ENCODE data around the gene COX4I1. TPM values are rescaled to one million over a fixed set of nuclear protein-coding genes. Genes with fewer than 3 reads are reported as not detected.
"Not testable (repeated sequence)": the region's sequence is repeated elsewhere in the genome, so short reads cannot be mapped to it uniquely, and the experiment has no call there.

The COX4I1 gene
- total RNA-seq, 1 donor from 2014 or later, result 1,440 TPM

DNA sequence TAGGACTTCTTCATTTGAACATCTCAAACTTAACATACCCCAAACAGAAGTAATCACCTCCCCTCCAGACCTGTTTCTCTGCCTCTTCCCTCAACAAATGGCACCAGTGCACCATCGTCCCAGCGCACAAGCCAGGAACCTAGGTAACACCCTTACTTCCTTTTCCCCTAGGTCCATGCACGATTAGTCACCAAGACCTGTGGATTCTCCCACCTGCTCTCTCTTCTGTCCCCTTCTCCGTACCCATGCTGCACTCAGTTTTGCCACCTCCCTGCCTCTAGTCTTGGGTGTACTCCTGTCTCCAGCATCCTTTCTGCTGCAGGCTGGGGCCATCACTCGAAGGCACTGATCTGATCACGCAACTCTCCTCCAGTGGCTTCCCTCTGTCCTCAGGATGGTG lies 3.3 kb upstream of the COX4I1 start:
- intact Hi-C loops (cut with DNase I), result no loop called here
- no peak for DNase-seq (ENCODE audit: low spot score)

DNA sequence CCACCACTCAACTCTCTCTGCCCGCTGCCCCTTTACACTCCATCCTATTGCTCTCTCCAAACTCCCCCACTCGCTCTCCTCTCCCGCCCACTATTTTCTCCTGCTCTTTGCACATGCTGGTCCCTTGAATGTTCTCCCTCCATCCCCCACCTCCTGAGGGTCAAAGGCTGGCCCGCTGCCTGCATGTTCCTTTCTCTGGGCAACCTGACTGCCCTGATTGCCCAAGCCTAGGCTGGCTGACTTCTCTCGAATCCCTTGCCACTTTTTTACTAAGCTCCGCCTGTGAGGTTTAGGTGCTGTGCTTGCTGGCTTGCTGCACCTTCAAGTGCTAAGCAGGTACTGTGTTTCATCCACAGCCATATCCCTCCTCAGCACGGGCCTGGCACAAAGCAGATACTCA lies 2.9 kb upstream of the COX4I1 start:
- intact Hi-C loops (cut with DNase I), result no loop called here
- no peak for DNase-seq (ENCODE audit: low spot score)

DNA sequence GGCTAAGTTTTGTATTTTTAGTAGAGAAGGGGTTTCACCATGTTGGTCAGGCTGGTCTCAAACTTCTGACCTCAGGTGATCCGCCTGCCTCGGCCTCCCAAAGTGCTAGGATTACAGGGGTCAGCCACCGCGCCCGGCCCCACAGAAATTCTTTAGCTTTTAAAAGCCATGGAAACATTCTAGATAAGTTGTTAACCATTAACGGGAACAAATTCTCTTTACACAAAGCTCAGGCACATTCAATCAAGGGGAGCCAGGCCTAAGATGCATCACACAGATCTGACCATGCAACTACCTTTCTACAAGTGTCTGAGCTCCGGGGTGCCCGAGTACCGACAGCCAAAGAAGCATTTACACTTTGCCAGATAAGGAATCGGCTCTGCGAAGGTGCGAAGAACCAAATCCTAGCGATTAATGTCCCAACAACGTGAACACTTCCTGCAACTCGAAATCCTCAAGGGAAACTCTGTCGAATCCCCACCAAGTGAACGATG lies 1.2 kb upstream of the COX4I1 start:
- DNase-seq (ENCODE audit: low spot score), result no peak
- intact Hi-C loops (cut with DNase I), result no loop called here

DNA sequence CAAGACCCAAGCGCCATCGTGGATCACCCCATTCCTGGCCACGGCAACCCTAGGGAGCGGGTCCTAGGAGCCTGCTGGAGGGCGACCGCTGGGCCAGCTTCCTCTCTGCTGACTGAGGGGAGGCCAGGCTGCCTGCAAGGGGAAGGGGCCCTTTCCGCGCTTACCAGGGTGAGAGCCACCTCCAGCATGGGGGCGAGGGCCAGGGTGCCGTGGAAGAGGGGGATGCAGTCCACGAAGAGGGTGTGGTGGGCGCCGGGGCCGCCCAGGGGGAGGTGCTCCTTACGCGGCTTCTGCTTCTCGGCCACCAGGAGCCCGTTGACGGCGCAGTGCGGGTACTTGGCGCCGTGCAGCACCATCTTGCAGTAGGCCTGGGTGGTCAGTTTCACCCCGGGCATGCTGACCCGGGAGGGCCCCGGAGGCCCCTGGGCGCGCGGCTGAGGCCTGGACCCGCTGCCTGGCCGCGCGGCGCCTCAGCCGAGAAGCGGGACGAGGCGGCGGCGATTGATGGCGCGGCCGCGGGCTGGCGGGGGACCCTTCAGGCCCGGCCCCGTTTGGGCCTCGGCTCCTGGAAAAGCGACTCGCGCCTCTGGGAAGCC lies 496 bp upstream of the COX4I1 start:
- no peak for DNase-seq (ENCODE audit: low spot score)
- intact Hi-C loops (cut with DNase I), result no loop called here

DNA sequence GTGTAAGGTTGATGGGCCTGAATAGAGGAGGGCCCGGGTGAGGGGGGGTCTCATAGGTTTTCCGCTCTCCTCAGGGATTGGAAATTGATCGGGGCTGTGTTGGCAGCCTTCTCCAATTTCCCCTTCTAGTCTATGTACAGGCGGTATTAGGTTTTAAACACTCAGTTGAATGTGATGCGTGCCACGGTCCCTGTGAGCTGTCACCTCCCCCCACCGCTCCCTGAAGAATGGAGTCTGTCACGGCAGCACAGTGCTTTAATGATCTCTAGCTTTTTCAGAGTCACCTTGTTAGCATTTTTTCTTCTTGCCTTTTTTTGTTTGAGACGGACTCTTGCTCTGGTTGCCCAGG lies 800 bp downstream of the COX4I1 start:
- no peak for DNase-seq (ENCODE audit: low spot score)
- intact Hi-C loops (cut with DNase I), result no loop called here

DNA sequence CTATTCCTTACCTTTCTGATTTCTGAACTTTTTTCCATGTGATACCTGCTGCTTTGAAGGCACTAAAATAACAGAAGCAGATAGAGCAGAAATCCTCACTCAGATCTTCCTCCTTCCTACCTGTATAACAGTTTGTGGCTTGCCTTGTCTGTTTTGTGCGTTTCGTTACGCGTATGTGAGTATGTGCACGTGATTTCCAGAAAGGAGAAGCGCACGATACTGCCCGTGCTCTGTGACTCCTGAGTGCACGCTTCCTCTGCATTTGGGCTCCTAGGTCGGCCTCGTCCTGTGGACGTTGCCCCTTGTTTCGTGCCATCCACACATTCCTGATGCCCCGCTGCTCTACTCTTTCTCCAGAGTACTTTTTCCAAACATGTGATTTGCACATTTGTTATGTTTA lies 4.1 kb downstream of the COX4I1 start:
- DNase-seq (ENCODE audit: low spot score), result no peak
- intact Hi-C loops (cut with DNase I), result no loop called here

DNA sequence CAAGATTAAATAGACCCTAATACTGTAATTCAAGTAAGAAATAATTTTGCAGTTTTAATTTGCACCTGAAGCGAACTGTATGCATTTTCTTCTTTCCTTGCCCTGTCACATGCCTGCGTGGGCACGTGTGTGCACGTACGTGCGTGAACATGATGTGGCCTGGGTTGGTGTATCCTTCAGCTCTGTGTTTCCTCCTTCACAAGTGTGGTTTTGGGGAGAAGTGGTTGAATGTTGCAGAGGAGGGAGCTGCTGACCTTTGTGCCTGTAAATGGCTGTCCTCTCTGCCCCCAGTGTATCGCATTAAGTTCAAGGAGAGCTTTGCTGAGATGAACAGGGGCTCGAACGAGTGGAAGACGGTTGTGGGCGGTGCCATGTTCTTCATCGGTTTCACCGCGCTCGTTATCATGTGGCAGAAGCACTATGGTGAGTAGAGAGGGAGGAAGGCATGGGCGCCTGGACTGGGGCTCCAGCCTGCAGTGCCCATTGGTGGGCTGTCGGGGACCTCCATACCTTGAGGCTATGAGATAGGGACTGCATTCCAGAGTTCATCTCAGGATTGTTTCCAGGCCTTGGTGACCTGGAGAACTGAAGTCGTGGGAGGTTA lies 6.0 kb downstream of the COX4I1 start:
- no peak for DNase-seq (ENCODE audit: low spot score)
- intact Hi-C loops (cut with DNase I), result no loop called here

DNA sequence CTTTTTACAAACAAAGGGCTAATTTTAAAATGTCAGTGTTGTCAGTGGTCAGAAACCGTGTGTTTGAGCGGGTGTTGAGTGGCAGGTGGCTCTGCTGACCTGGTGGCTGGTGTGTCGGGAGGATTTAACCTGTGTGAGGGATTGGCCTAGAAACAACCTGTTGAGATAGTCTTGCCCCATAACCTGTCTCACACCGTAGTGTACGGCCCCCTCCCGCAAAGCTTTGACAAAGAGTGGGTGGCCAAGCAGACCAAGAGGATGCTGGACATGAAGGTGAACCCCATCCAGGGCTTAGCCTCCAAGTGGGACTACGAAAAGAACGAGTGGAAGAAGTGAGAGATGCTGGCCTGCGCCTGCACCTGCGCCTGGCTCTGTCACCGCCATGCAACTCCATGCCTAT lies 7.0 kb downstream of the COX4I1 start:
- intact Hi-C loops (cut with DNase I), result no loop called here
- no peak for DNase-seq (ENCODE audit: low spot score)

DNA sequence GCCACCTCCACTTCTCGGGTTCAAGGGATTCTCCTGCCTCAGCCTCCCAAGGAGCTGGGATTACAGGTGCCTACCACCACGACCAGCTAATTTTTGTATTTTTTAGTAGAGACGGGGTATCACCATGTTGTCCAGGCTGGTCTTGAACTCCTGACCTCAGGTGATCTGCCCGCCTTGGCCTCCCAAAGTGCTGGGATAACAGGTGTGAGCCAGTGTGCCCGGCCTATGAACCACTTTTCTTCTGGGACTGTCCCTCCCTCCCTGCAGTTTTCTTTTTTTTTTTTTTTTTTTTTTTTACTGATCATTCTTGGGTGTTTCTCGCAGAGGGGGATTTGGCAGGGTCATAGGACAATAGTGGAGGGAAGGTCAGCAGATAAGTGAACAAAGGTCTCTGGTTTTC lies 7.8 kb downstream of the COX4I1 start:
- DNase-seq (ENCODE audit: low spot score); intact Hi-C loops (cut with DNase I): not testable (repeated sequence)

DNA sequence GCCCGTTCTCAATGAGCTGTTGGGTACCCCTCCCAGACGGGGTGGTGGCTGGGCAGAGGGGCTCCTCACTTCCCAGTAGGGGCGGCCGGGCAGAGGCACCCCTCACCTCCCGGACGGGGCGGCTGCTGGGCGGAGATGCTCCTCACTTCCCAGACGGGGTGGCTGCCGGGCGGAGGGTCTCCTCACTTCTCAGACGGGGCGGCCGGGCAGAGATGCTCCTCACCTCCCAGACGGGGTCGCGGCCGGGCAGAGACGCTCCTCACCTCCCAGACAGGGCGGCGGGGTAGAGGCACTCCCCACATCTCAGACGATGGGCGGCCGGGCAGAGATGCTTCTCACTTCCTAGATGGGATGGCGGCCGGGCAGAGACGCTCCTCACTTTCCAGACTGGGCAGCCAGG lies 8.6 kb downstream of the COX4I1 start:
- intact Hi-C loops (cut with DNase I); DNase-seq (ENCODE audit: low spot score): not testable (repeated sequence)

DNA sequence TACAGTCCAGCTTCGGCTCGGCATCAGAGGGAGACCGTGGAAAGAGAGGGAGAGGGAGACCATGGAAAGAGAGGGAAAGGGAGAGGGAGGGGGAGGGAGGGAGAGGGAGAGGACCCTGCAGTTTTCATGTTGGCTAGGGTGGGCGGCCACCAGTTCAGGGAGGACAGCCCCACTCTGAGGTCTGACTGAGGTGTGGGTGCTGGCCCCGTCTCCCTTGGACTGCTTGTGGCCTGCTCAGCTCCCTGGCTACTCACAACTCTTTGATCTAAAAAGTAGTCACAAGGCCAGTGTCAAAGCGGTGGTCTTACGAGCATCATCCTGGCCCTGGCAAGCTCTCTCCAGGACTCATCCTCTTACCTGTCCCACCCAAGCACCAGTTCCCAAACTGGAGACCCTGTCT lies 9.4 kb downstream of the COX4I1 start:
- intact Hi-C loops (cut with DNase I), result no loop called here
- DNase-seq (ENCODE audit: low spot score), result no peak

DNA sequence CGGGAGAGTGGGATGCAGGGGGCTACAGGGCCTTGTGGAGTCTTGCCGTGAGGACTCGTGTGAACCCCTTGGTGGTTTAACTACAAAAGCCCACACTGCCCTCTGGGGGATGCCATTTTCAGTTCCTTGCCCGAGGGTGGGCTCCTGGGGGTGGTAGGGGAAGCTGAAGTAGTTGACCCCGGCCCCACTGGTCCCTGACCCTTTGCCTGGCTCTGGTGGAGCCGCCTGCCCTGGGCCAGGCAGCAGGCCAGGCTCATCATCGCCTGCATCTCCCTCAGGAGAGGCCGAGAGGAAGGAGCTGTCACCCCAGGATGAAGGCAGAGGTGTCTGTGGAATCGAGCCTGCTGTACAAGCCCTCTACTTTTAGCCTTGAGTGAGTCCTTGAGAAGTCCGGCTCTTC lies 10.2 kb downstream of the COX4I1 start:
- intact Hi-C loops (cut with DNase I), result no loop called here
- no peak for DNase-seq (ENCODE audit: low spot score)

DNA sequence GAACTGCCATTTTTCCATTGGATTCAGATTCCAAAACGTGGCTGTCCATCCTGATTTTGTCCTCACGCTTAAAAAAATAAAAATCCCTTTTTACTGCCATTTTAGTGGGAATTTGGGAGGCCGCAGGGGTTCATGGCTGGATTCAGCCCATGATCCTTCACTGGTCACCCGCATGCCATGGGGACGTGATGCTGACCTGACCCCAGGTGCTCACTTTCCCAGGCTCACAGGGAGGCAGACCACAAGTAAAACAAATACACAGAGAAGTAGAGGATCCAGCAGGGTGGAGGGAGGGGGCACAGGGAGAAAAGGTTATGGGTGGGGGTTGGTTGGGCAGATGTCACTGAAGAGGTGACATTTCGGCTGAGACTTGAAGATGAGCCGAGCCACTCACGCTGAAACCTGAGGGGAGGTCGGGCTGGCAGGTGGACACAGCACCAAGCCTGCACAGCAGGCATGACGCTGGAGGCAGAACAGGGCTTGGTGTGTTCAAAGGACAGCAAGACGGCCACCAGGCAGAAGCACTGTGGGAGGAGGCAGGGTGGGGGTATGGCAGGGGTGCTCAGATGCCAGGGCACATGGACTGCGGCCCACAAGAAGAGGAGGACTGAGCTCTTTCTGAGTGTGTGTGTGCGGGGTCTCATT lies 10.7 kb downstream of the COX4I1 start:
- DNase-seq (ENCODE audit: low spot score), result no peak
- intact Hi-C loops (cut with DNase I), result no loop called here

DNA sequence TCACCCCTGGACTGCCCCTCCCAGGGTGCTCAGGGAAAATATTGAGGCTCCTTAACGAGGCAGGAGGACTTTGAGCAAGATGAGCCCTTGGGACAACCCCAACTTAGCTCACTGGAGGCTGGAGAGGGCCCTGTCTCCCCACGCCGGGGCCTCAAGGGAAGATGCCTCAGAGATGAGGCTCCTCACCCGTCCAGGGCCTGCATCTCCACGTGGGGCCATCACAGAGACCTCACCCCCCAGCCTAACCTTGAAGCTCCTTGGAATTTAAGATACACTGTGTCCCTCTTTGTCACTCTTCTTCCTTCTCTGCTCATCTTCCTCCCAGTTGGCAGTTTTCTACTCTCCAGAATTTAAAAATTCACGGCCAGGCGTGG lies 11.2 kb downstream of the COX4I1 start:
- intact Hi-C loops (cut with DNase I), result no loop called here
- no peak for DNase-seq (ENCODE audit: low spot score)

DNA sequence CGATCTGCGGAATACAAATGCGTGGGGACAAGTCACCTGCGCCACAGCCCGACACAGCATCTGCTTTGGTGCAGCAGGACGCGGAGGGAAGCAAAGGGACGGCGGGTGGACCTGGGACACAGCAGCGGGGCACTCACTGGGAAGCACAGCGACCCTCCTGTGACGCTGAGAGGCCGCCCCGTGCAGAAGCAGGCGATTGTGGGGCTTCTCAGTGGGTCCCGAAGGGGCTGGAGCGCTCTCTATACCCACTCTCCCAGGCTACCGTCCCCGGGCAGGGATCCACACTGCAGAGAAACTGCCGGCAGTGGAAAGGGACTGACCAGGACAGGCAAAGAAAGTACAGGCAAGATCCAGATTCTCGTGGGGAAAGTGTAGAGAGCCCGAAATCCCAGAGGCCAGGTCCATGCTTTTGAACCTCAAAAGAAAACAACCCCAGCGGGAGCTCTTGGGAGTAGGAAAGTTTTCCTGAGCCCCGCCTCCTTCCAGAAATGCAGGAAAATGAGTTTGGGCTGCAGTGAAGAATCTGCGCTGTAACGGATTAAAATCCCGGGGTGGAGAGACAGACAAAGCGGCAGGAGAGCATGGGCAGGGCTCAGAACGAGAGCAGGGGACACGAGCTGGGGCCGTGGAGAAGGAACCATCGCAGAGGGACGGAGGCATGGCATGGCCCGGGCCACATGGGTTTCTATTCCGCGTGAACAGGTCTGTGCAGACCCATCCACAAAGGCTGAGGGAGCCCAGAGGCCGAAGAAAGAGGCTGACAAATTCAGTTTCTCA lies 12.7 kb downstream of the COX4I1 start:
- DNase-seq (ENCODE audit: low spot score), result no peak
- intact Hi-C loops (cut with DNase I), result no loop called here

DNA sequence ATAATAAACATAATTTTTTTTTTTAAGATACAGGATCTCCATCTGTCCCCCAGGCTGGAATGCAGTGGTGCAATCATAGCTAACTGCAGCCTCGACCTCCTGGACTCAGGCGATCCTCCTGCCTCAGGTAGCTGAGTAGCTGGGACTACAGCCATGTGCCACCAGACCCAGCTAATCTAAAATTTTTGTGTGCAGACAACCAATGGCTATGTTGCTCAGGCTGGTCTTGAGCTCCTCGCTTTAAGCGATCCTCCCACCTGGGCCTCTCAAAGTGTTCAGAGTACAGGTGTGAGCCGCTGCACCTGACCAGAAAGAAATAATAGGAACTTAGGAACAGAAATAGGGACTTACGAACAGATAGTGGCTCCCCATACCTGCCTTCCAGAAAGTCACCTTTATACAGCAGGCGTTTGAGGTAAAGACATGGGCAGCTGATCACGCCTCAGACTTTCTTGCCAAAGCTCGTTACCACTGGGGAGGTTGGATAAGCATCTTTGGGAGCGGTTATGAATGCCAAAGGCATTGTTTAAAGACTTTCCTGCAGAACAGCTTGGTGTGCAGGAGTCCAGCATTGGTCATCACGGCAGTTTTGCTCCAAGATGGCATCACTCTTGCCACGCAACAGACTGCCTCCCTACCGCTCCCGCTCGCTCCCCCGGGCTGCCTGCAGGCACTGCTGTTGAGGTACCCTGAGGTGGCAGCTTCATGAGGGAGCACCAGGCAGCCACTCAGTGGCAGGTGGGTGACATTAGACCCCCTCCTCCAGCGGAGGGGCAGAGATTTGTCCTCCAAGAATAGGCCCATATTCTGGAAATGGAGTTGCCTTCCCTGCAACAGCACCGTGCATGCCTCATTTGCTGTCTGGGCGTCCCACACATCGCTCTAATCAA lies 13.6 kb downstream of the COX4I1 start:
- intact Hi-C loops (cut with DNase I), result no loop called here
- DNase-seq (ENCODE audit: low spot score), result no peak

DNA sequence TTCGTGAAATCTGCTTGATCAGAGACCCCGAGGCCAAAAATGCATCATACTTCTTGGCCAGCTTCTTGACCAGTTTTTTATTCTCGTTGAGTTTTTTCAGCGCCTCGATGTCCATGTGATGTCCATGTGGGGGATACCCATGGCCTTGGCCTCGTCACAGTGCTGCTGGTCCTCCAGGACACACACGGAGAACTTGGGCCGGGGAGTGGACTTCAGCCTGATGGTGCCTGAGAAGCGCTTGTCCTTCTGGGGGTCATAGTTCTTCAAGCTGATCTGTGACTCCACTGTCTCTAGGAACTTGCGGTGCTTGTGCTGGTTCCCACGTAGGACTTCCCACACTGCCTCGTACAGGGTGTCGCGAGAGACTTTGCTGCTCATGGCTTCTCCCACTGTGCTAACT lies 16.7 kb downstream of the COX4I1 start:
- intact Hi-C loops (cut with DNase I), result no loop called here
- no peak for DNase-seq (ENCODE audit: low spot score)

DNA sequence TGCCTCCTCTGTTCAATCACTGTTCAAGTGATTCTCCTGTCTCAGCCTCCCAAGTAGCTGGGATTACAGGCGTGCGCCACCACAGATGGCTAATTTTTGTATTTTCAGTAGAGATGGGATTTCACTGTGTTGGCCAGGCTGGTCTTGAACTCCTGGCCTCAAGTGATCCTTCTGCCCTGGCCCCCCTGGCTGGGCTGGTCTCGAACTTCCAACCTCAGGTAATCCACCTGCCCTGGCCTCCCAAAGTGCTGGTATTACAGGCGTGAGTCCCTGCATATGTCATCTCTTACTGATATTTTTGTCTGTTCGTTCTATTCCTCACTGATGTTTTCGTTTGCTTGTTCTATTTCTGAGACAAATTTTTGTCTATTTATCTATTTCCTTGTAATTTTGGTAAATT lies 17.7 kb downstream of the COX4I1 start:
- intact Hi-C loops (cut with DNase I); DNase-seq (ENCODE audit: low spot score): not testable (repeated sequence)

DNA sequence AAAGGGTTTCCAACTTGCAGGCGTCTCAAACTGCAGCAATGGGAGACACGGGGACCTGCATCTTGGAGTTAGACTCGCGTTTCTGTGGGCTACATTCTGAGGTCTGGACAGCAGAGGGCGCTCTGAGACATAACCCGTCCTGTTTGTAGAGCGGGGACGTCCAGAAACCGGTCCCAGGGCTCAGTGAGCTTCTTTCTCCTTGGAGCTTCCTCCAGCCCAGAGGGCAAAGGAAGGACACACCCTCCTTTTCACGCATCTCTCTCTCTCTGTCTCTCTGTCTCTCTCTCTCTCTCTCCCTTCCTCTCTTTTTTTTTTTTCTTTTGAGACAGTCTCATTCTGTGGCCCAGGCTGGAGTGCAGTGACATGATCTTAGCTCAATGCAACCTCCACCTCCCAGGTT lies 19.8 kb downstream of the COX4I1 start:
- peak; percentile 82 for DNase-seq (ENCODE audit: low spot score)
- intact Hi-C loops (cut with DNase I), result no loop called here

DNA sequence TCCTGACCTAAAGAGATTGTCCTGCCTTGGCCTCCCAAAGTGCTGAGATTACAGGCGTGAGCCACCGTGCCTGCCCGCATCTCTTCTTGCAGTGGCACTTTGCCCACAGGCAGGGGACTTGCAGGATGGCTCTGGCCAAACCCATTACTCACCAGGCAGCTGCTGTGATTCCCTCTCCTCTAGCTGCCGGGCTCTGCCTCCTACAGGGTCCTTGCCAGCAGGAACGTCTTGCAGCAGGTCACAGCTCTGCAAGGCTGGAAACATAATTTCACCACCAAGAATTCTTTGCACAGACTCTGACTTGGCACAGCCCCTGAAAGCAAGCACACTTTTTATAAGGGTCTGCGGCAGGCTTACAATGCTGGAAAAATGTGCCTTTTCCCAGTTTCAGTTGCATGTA lies 20.3 kb downstream of the COX4I1 start:
- no peak for DNase-seq (ENCODE audit: low spot score)
- intact Hi-C loops (cut with DNase I), result loop anchor here (2.0 kb wide), 1 partner anchor 699 kb away; no protein-coding TSS in a partner anchor

Measured in cardiac septum (tissue), 1 donor.